OCI-LY7 (cell line): ENCODE data around the gene GNAZ. TPM values are rescaled to one million over a fixed set of nuclear protein-coding genes. Genes with fewer than 3 reads are reported as not detected.

Experiments used
- BruUV-seq: library from RNA; stranded (reverse); fragments of 400-500 nt; replicated peaks from 2 replicates; lab custom pipeline; 2021; lab: Mats Ljungman, UMichigan
- CTCF ChIA-PET: fragments of 300-600 bp; sonication (Branson Sonifier 250); formaldehyde crosslinking; loops from one replicate; lab custom pipeline; 2022; ENCODE audit warnings: antibody characterized with exemption; ENCODE audit not compliant: unreplicated experiment; lab: Charles Lee
- POLR2A ChIA-PET: fragments of 300-600 bp; sonication (Branson Sonifier 250); formaldehyde crosslinking; loops from one replicate; lab custom pipeline; 2022; ENCODE audit warnings: antibody characterized with exemption; lab: Charles Lee
- DNase-seq: peaks from one replicate; pipeline ENCODE4 v3.0.0-alpha.2; 2015; ENCODE audit warnings: low spot score
- H2AFZ ChIP-seq: fragments of 200-600 bp; sonication (generic), shearing (Covaris generic); 2 replicates; pipeline ENCODE4 v1.6.1; 2014; ENCODE audit warnings: mild to moderate bottlenecking, antibody characterized with exemption, low read length, moderate library complexity
- H3K27ac ChIP-seq: fragments of 200-600 bp; sonication (generic); 2 replicates; pipeline ENCODE4 v1.5.1; 2014; ENCODE audit warnings: mixed run types, low read depth, mild to moderate bottlenecking, moderate library complexity, low read length, inconsistent platforms; ENCODE audit not compliant: poor library complexity, severe bottlenecking
- H3K36me3 ChIP-seq: fragments of 200-600 bp; sonication (generic); 2 replicates; pipeline ENCODE4 v1.6.1; 2014; ENCODE audit warnings: mild to moderate bottlenecking, antibody characterized with exemption, low read length, moderate library complexity, mixed read lengths; ENCODE audit not compliant: insufficient read depth
- H3K4me1 ChIP-seq: fragments of 200-600 bp; sonication (generic); 2 replicates; pipeline ENCODE4 v1.5.1; 2014; ENCODE audit warnings: mild to moderate bottlenecking, low read length; ENCODE audit not compliant: insufficient read depth, poor library complexity, severe bottlenecking
- H3K4me2 ChIP-seq: fragments of 200-600 bp; sonication (generic); 2 replicates; pipeline ENCODE4 v1.6.1; 2014; ENCODE audit warnings: mild to moderate bottlenecking, low read length
- H3K4me3 ChIP-seq: fragments of 200-600 bp; sonication (generic); 2 replicates; pipeline ENCODE4 v1.5.1; 2014; ENCODE audit warnings: mild to moderate bottlenecking, low read depth, low read length; ENCODE audit not compliant: poor library complexity, severe bottlenecking
- H3K79me2 ChIP-seq: fragments of 200-600 bp; sonication (generic); 2 replicates; pipeline ENCODE4 v1.6.1; 2016; ENCODE audit warnings: low read depth, mild to moderate bottlenecking, low read length, moderate library complexity, mixed read lengths; ENCODE audit not compliant: insufficient read depth
- H3K9me2 ChIP-seq: fragments of 200-600 bp; sonication (generic); 2 replicates; pipeline ENCODE4 v1.6.1; 2016; ENCODE audit warnings: mild to moderate bottlenecking, low read length, mixed read lengths; ENCODE audit not compliant: insufficient read depth
- H3K9me3 ChIP-seq: fragments of 200-600 bp; sonication (generic); 2 replicates; pipeline ENCODE4 v1.6.1; 2014; ENCODE audit warnings: mild to moderate bottlenecking, mixed run types, low read length, mixed read lengths
- H4K20me1 ChIP-seq: fragments of 200-600 bp; sonication (generic); 2 replicates; pipeline ENCODE4 v1.6.1; 2014; ENCODE audit warnings: mild to moderate bottlenecking, antibody characterized with exemption, low read length, moderate library complexity, mixed read lengths; ENCODE audit not compliant: insufficient read depth
- CTCF ChIP-seq: fragments of 200-600 bp; sonication (generic); conservative IDR thresholded peaks from 2 replicates; pipeline ENCODE4 v1.5.1; 2014; ENCODE audit warnings: mild to moderate bottlenecking, antibody characterized with exemption, low read length, moderate library complexity, mixed read lengths
- EZH2phosphoT487 ChIP-seq: fragments of 200-600 bp; sonication (generic); IDR thresholded peaks from 2 replicates; pipeline ENCODE4 v1.6.1; 2018; ENCODE audit warnings: low read depth, borderline replicate concordance, mild to moderate bottlenecking, mixed run types, antibody characterized with exemption, low read length, moderate library complexity, mixed read lengths
- intact Hi-C: fragments of 100-400 bp; cut with micrococcal nuclease; formaldehyde crosslinking; loops from one replicate; pipeline ENCODE4 v1.10.0; 2022; ENCODE audit not compliant: unreplicated experiment
- total RNA-seq, 2 experiments: library from RNA; depleted of rRNA in 1 of 2; stranded (reverse); fragments of >200 nt in 1 of 2; shearing (Covaris generic) in 1 of 2; gene quantifications; 2 replicates each; pipeline ENCODE4 v1.2.3, GENCODE V29; 2014 to 2022

The GNAZ gene
- total RNA-seq, 2 experiments from 2014 or later: 38.5 to 46.4 TPM

GRCh38 chr22:23105304-23105703 lies 35.0 kb downstream of the GNAZ start:
- TF ChIP-seq CTCF (no peak), EZH2phosphoT487 (no peak)
- Histone ChIP-seq H3K4me1 (no peaks in the 10 kb centered on the region), H2AFZ (no peak overlapping the region), H4K20me1 (no peaks in the 10 kb centered on the region), H3K4me2 (no peak overlapping the region), H3K27ac (no peak overlapping the region), H3K4me3 (no peak overlapping the region), H3K79me2 (no peaks in the 10 kb centered on the region), H3K9me3 (no peaks in the 10 kb centered on the region), H3K36me3 (peaks cover 18% of the 10 kb centered on the region; the same call in 1 of the 2 replicates), H3K9me2 (no peaks in the 10 kb centered on the region)
- DNase-seq: no peak
- BruUV-seq: no TSS peak
- intact Hi-C loops: no loop called here
- ChIA-PET POLR2A (no interaction called here), CTCF (no interaction called here)

DNA sequence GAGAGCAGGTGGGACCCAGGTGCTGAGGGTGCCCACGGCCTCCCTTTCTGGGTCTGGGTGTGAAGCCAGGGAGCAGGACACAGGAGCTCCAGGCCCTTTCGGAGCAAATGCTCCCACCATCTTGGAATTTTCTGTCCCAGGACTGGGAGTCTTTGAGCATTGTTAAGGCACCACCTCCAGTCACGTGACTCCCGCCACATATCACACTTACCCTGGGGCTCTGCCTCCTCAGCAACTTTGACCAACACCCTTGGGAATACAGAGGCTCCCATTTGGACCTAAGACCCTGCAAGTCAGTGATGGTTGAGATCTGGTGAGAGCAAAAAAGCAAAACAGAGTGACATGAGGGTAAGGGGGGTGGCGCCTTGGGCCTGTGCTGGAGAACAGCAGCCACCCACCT lies 35.6 kb downstream of the GNAZ start:
- Histone ChIP-seq H3K4me1 (no peaks in the 10 kb centered on the region), H4K20me1 (no peaks in the 10 kb centered on the region), H3K79me2 (no peaks in the 10 kb centered on the region), H3K4me2 (no peak overlapping the region), H3K27ac (no peak overlapping the region), H3K9me2 (no peaks in the 10 kb centered on the region), H3K36me3 (peaks cover 14% of the 10 kb centered on the region; the same call in 1 of the 2 replicates), H3K4me3 (no peak overlapping the region), H2AFZ (no peak overlapping the region), H3K9me3 (no peaks in the 10 kb centered on the region)
- CTCF ChIA-PET: no interaction called here
- intact Hi-C loops: no loop called here
- no TSS peak for BruUV-seq
- TF ChIP-seq CTCF: no peak
- TF ChIP-seq EZH2phosphoT487: no peak
- POLR2A ChIA-PET: no interaction called here
- no peak for DNase-seq

GRCh38 chr22:23106344-23106743 lies 36.0 kb downstream of the GNAZ start:
- intact Hi-C loops: no loop called here
- H3K4me1 ChIP-seq: no peaks in the 10 kb centered on the region
- no peak overlapping the region for H3K4me2 ChIP-seq
- H3K9me2 ChIP-seq: no peaks in the 10 kb centered on the region
- BruUV-seq: no TSS peak
- peaks cover 12% of the 10 kb centered on the region; the same call in 1 of the 2 replicates for H3K36me3 ChIP-seq
- H3K9me3 ChIP-seq: no peaks in the 10 kb centered on the region
- POLR2A ChIA-PET: no interaction called here
- no peak overlapping the region for H3K4me3 ChIP-seq
- no peaks in the 10 kb centered on the region for H4K20me1 ChIP-seq
- TF ChIP-seq EZH2phosphoT487 (no peak), CTCF (no peak)
- no peak for DNase-seq
- H2AFZ ChIP-seq: no peak overlapping the region
- H3K79me2 ChIP-seq: no peaks in the 10 kb centered on the region
- CTCF ChIA-PET: no interaction called here
- no peak overlapping the region for H3K27ac ChIP-seq
